ENCODE measurements around the gene FBXO24. TPM values are rescaled to one million over a fixed set of nuclear protein-coding genes. Genes with fewer than 3 reads are reported as not detected.

The FBXO24 gene
- total RNA-seq, 2 experiments from 2014 or later = 1.4 to 2.1 TPM

GRCh38 chr7:100583132-100584053 is 2.7 kb upstream of the FBXO24 start:
- Mint-ChIP-seq H3K27me3 (no peaks in the 10 kb centered on the region), H3K27ac (peak overlapping the region; percentile 92), H3K4me1 (peaks cover 29% of the 10 kb centered on the region), H3K4me3 (peak overlapping the region; percentile 78), H3K36me3 (ENCODE audit: low read depth) (peaks cover 10% of the 10 kb centered on the region), H3K9me3 (ENCODE audit: low read depth) (no peaks in the 10 kb centered on the region)
- intact Hi-C loops (cut with DNase I, micrococcal nuclease) = loop anchor here in 1 of 2 experiments (2.0 to 5.0 kb wide), 2 partner anchors 15 to 44 kb away; no protein-coding TSS in a partner anchor
- ChIA-PET CTCF (interaction anchor here (0.6 to 4.2 kb wide), 13 partner anchors 12 to 176 kb away, joined by 3 to 19 read pairs (median 4); partner anchors contain the start of genes GIGYF1 and POP7), POLR2A (interaction anchor here (0.6 to 2.3 kb wide), 8 partner anchors 12 to 435 kb away, joined by 3 to 8 read pairs (median 4); partner anchors contain the start of genes AGFG2, LAMTOR4, MEPCE and PPP1R35)
- ATAC-seq (peak; percentile 17), DNase-seq (peak; percentile 89)

- ChIA-PET POLR2A (interaction anchor here (0.9 to 2.3 kb wide), 7 partner anchors 13 to 435 kb away, joined by 3 to 8 read pairs (median 3); partner anchors contain the start of genes AGFG2, LAMTOR4, MEPCE and PPP1R35), CTCF (interaction anchor here (0.5 to 4.2 kb wide), 19 partner anchors 13 to 666 kb away, joined by 3 to 19 read pairs (median 3); partner anchors contain the start of genes GIGYF1, MOSPD3 and POP7)
- Mint-ChIP-seq H3K27ac (peak overlapping the region; percentile 92), H3K27me3 (no peaks in the 10 kb centered on the region), H3K4me1 (peaks cover 29% of the 10 kb centered on the region), H3K36me3 (ENCODE audit: low read depth) (peaks cover 8% of the 10 kb centered on the region), H3K9me3 (ENCODE audit: low read depth) (no peaks in the 10 kb centered on the region), H3K4me3 (peak overlapping the region; percentile 78)
- DNase-seq (no peak), ATAC-seq (no peak)
- intact Hi-C loops (cut with DNase I, micrococcal nuclease) = loop anchor here in 1 of 2 experiments (5.0 kb wide), 1 partner anchor 43 kb away; no protein-coding TSS in a partner anchor
These were observed 2.0 kb upstream of the FBXO24 start for GRCh38 chr7:100584054-100584682.

DNA sequence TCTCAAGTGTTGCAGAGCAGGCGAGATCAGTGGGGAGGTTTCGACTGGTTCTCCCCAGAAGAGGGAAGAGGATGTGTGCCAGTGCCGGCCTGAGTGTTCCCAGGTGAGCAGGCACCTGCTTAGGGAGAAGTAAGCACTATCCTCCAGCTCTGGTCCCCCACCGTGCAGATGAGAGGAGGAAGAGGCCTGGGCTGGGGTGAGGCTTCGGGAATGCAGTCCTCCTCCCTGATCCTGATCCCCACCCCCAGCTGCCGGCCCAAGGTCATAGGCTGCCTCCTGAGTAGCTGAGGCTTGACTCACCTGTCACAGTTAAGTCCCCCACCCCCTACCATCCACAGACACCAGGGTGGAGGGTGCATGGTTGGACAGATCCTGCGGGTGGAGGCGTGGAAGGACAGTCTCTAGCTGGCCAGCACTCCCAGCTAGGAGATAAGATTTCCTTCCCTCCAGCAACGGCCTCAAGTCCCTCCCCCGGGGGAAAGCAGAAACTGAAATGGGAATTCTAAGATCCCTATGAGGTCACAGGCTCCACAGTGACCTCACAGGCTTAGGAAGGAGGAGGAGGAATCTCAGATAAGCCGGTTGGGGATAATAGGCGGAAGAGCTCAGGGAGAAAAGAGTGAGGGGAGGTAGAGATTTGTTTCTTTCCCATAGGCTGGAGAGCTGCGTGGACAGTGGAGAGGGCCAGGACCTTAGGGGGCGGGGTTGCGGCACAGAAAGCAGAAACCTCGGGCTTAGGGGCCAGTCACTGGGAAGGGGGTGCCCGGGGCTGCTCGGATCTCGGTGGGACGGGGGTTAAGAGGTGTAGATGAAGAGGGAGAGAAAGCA is 1.2 kb upstream of the FBXO24 start:
- ChIA-PET CTCF (interaction anchor here (0.6 to 4.2 kb wide), 18 partner anchors 14 to 667 kb away, joined by 3 to 19 read pairs (median 4); partner anchors contain the start of genes GIGYF1, MOSPD3, POP7 and TSC22D4), POLR2A (interaction anchor here (0.5 to 2.7 kb wide), 10 partner anchors 14 to 290 kb away, joined by 3 to 13 read pairs (median 8); partner anchors contain the start of genes AGFG2, MEPCE, MOSPD3 and POP7)
- intact Hi-C loops (cut with DNase I, micrococcal nuclease) = loop anchor here (5.0 kb wide), 2 partner anchors 42 to 458 kb away; partner anchors contain the start of gene MBLAC1 (in 1 of the 2)
- ATAC-seq (no peak), DNase-seq (peak; percentile 41)
- H3K36me3 Mint-ChIP-seq (ENCODE audit: low read depth) = peaks cover 5% of the 10 kb centered on the region
- no peaks in the 10 kb centered on the region for H3K27me3 Mint-ChIP-seq
- H3K4me1 Mint-ChIP-seq = peaks cover 29% of the 10 kb centered on the region
- H3K9me3 Mint-ChIP-seq (ENCODE audit: low read depth) = no peaks in the 10 kb centered on the region
- H3K27ac Mint-ChIP-seq = peak overlapping the region; percentile 82
- peak overlapping the region; percentile 78 for H3K4me3 Mint-ChIP-seq

- Mint-ChIP-seq H3K4me3 (peak within 1 kb of the TSS; percentile 78), H3K27me3 (peaks cover 4% of the 10 kb centered on the region), H3K4me1 (peaks cover 29% of the 10 kb centered on the region), H3K36me3 (ENCODE audit: low read depth) (peaks cover 5% of the 10 kb centered on the region), H3K27ac (peak within 1 kb of the TSS; percentile 82), H3K9me3 (ENCODE audit: low read depth) (no peaks in the 10 kb centered on the region)
- ChIA-PET CTCF (interaction anchor here (0.7 to 4.2 kb wide), 28 partner anchors 9 to 267 kb away, joined by 3 to 19 read pairs (median 4); partner anchors contain the start of genes AGFG2, GIGYF1, MEPCE and MOSPD3), POLR2A (interaction anchor here (0.5 to 2.7 kb wide), 21 partner anchors 10 to 366 kb away, joined by 3 to 13 read pairs (median 4); partner anchors contain the start of genes AGFG2, MEPCE, MOSPD3 and POP7)
- DNase-seq = peak; percentile 78
- peak; percentile 8 for ATAC-seq
- intact Hi-C loops (cut with DNase I, micrococcal nuclease) = loop anchor here (1.0 to 5.0 kb wide), 17 partner anchors 19 to 667 kb away; partner anchors contain the start of genes AGFG2 (in 2 of the 2), GNB2 (in 2 of the 2), MOSPD3 (in 2 of the 2) and TSC22D4 (in 2 of the 2)
These were observed 440 bp upstream of the FBXO24 start, which contains the start of gene LRCH4 for GRCh38 chr7:100585511-100586265. TSS of gene LRCH4 (minus strand) at chr7:100586129. CDS start at chr7:100586100, 29 bp downstream.

GRCh38 chr7:100588438-100588837 is 2.3 kb downstream of the FBXO24 start:
- intact Hi-C loops (cut with DNase I, micrococcal nuclease) = loop anchor here in 1 of 2 experiments (5.0 kb wide), 1 partner anchor 461 kb away; the partner anchor contains the start of gene MBLAC1
- no peaks in the 10 kb centered on the region for H3K9me3 Mint-ChIP-seq (ENCODE audit: low read depth)
- ATAC-seq = no peak
- H3K27ac Mint-ChIP-seq = no peak overlapping the region
- no peaks in the 10 kb centered on the region for H3K36me3 Mint-ChIP-seq (ENCODE audit: low read depth)
- ChIA-PET POLR2A (interaction anchor here (1.0 kb wide), 1 partner anchor 94 kb away, joined by 3 read pairs; no protein-coding TSS in a partner anchor), CTCF (interaction anchor here (0.7 to 1.6 kb wide), 11 partner anchors 10 to 1189 kb away, joined by 3 to 7 read pairs (median 3); partner anchors contain the start of genes MOSPD3, POP7 and SLC12A9)
- peak overlapping the region; percentile 4 for H3K4me3 Mint-ChIP-seq
- peaks cover 12% of the 10 kb centered on the region for H3K4me1 Mint-ChIP-seq
- H3K27me3 Mint-ChIP-seq = peaks cover 4% of the 10 kb centered on the region
- DNase-seq = no peak

DNA sequence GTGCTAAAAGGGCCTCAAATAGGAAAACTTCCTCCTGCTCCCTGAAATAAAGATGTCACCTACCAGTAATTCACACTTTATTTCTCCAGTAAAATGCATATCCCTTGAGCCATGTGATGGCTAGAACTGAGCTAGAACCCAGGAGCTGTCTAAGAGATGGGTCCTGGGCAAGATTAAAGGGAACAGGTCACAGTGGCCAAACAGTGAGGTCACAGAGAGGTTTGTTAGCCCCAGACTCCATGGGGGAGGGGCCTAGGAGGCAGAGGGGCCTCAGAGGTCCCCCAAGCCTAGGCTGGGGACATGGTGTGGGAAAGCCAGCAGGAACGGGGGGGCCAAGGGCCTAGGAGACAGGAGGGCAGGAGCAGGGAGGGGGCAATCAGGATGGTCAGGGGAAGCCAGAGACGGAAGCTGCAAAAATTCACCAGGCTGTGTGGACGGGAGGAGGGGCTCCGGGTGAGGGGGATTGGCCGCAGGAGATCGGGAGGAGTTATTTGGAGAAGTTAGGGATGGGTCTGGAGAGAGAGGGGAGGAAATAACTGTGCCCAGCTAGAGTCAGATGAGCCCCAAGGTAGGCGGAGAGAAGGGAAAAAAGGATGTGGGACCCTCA is 3.3 kb downstream of the FBXO24 start:
- H3K27ac Mint-ChIP-seq = no peak overlapping the region
- intact Hi-C loops (cut with DNase I, micrococcal nuclease) = loop anchor here in 1 of 2 experiments (5.0 kb wide), 1 partner anchor 462 kb away; the partner anchor contains the start of gene MBLAC1
- ChIA-PET POLR2A (interaction anchor here (0.7 to 1.0 kb wide), 2 partner anchors 41 to 95 kb away, joined by 3 read pairs; no protein-coding TSS in a partner anchor), CTCF (interaction anchor here (0.5 to 1.7 kb wide), 11 partner anchors 9 to 608 kb away, joined by 3 to 7 read pairs (median 3); partner anchors contain the start of gene POP7)
- ATAC-seq (no peak), DNase-seq (no peak)
- H3K9me3 Mint-ChIP-seq (ENCODE audit: low read depth) = no peaks in the 10 kb centered on the region
- H3K27me3 Mint-ChIP-seq = peaks cover 4% of the 10 kb centered on the region
- no peaks in the 10 kb centered on the region for H3K36me3 Mint-ChIP-seq (ENCODE audit: low read depth)
- peaks cover 5% of the 10 kb centered on the region for H3K4me1 Mint-ChIP-seq
- H3K4me3 Mint-ChIP-seq = no peak overlapping the region

GRCh38 chr7:100590077-100590737 is 4.1 kb downstream of the FBXO24 start:
- intact Hi-C loops (cut with DNase I, micrococcal nuclease) = no loop called here
- ATAC-seq (no peak), DNase-seq (no peak)
- Mint-ChIP-seq H3K36me3 (ENCODE audit: low read depth) (no peaks in the 10 kb centered on the region), H3K27me3 (peaks cover 4% of the 10 kb centered on the region), H3K4me3 (no peak overlapping the region), H3K27ac (no peak overlapping the region), H3K9me3 (ENCODE audit: low read depth) (no peaks in the 10 kb centered on the region), H3K4me1 (no peaks in the 10 kb centered on the region)
- CTCF ChIA-PET = interaction anchor here (0.5 to 1.7 kb wide), 3 partner anchors 21 to 609 kb away, joined by 3 to 5 read pairs (median 4); no protein-coding TSS in a partner anchor
- POLR2A ChIA-PET = no interaction called here

- Mint-ChIP-seq H3K27me3 (peaks cover 4% of the 10 kb centered on the region), H3K36me3 (ENCODE audit: low read depth) (no peaks in the 10 kb centered on the region), H3K9me3 (ENCODE audit: low read depth) (no peaks in the 10 kb centered on the region), H3K27ac (no peak overlapping the region), H3K4me3 (no peak overlapping the region), H3K4me1 (no peaks in the 10 kb centered on the region)
- intact Hi-C loops (cut with DNase I, micrococcal nuclease) = no loop called here
- ChIA-PET CTCF (interaction anchor here (0.7 to 1.7 kb wide), 2 partner anchors 27 to 32 kb away, joined by 3 to 6 read pairs; no protein-coding TSS in a partner anchor), POLR2A (no interaction called here)
- DNase-seq = no peak
- no peak for ATAC-seq
These were observed 5.5 kb downstream of the FBXO24 start for GRCh38 chr7:100591596-100591995.
